GM19324 (cell line): ENCODE data around the gene KHDRBS2.

ENCODE experiments used
- ATAC-seq: cut with Tn5 transposase; IDR thresholded peaks from one replicate; pipeline ENCODE4 v1.9.1; 2021; ENCODE audit warnings: mild to moderate bottlenecking, moderate library complexity; ENCODE audit not compliant: unreplicated experiment, low FRiP score

The KHDRBS2 gene

DNA sequence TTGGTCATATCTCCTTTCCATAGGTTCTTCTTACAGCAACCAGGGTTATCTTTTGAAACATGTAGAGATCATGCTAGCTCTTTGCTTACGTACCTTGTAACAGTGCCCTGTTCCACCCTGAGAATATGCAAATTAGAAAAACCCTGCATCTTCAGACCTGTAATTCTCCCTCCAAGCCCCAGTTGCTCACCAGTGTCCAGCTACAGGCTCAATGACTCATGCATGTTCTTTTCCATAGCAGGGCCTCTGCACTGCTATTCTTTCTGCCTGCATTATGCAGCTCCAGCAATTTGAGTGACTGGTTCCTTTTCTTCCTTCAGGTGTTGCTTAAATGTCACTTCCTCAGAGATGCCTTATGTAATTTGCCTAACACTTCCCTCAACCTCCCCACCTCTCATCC lies 636.2 kb downstream of the KHDRBS2 start:
- ATAC-seq = no peak

DNA sequence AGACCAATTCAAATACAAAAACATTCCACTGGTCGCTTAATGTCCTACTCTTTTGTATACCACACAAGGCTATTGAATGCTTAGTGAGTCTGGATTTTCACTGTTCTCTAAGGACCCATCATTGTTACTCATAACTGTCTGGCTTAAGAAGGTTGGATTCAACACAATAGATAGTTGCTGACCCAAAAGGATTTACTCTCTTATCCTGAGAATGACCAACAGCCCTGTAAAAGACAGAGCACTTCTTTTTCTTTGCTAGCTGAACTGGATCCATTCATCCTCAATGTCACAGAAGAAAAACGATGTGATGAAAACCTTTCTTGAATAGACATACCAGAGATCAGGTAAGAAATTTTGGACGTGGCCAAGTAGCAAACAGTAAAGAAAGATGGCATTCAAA lies 645.6 kb downstream of the KHDRBS2 start:
- no peak for ATAC-seq
